DMS53 treated with DMSO at 0.1 percent for 48 hours (cell line): ENCODE results near the gene SNX9.

Experiments
- DNase-seq: peaks from one replicate; lab custom pipeline; 2025; ENCODE audit not compliant: unreplicated experiment; lab: John Stamatoyannopoulos, UW

Gene SNX9

DNA sequence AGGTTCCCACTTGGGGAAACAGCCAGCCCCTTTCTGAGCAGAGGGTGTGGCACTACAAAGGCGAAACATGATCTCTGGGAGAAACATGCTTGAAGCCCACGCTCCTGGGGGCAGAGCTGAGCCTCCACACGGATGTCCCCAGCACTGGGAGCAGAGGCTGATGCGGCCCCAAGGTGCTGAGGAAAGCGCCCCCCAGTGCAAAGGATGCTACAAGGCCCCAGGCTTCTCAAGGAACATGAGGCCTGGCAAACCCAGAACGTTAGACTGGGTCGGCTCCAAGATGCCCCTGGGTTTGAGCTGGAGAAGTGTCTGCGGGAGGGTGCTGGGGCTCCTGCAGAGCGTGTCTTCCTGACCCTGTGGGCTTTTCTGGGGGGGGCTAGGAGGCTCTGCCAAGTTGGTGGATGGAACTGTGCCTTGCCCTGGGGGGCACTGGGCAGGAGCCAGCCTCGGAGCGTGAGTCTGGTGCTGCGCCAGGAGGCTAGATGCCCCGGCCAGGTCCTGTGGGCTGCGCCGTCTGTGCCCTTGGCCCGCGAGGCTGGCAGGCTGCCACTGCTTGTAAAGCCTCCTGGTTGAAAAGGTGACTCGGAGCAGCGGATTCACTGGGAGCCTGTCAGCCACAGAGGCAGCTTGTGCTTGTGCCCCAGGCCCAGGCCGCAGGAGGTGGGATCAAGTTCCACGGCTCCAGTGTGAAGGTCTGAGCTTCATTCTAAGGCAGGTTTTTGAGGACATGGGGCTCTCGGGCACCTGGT is 166.7 kb downstream of the SNX9 start:
- DNase-seq = no peak

DNA sequence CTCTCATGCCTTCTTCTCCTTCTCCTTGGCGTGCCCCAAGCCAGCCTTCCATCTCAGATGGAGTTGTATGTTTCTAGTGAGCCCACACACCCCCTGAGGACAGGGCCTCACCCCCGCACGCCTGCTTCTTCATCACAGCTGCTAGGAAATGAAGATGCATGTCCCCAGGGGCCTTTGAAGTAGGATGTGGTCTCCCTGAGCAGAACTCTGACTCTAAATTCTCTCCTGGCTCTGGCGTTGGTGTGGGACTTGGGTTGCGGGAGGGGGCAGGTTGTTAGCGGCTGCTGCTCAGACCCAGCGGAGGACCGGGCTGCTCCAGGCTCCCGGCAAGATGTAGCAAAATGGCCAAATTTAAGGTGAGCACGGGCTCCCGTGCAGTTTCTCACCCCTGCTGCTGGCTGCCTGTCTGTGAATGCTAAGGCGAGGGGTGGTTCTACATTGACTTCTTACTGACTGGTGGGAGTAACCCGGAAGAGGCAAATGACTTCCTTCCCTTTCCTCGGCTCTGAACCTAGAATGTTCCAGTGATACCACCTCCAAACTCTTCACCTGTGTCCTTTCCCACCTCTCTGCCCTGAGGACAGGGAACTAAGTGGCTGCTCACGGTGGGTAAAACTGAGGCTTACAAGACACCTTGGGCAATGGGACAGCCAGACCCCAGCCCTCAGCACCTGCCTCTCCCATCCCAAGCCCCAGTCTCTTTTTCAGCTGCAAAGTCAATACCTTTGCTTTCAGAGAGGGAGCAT is 167.4 kb downstream of the SNX9 start:
- DNase-seq = no peak

DNA sequence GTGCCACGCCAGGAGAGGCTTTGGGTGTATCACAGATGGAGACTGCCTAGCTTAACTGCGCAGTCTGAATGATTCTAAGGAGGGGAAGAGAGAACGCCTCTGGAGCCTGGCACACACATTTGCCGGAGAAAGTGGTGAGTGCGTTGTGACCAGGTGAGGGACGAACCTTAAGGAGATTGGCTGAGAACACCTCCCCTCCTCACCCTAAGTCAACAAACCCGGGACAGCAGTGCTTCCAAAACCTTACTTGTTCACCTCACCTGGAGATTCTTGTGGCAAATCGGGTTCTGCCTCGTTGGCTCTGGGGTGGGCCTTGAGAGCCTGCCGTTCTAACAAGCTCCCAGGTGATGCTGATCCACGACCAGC is 168.0 kb downstream of the SNX9 start:
- DNase-seq = no peak

DNA sequence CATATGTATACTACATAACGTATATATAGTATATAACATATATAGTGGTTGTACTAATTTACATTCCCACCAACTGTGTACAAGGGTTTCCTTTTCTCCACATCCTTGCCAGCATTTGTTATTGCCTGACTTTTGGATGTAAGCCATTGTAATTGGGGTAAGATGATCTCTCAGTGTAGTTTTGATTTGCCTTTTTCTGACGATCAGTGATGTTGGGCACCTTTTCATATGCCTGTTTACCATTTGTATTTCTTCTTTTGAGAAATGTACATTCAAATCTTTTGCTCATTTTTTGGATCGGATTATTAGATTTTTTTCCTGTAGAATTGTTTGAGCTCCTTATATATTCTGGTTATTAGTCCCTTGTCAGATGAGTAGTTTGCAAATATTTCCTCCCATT is 170.0 kb downstream of the SNX9 start:
- DNase-seq = no peak

DNA sequence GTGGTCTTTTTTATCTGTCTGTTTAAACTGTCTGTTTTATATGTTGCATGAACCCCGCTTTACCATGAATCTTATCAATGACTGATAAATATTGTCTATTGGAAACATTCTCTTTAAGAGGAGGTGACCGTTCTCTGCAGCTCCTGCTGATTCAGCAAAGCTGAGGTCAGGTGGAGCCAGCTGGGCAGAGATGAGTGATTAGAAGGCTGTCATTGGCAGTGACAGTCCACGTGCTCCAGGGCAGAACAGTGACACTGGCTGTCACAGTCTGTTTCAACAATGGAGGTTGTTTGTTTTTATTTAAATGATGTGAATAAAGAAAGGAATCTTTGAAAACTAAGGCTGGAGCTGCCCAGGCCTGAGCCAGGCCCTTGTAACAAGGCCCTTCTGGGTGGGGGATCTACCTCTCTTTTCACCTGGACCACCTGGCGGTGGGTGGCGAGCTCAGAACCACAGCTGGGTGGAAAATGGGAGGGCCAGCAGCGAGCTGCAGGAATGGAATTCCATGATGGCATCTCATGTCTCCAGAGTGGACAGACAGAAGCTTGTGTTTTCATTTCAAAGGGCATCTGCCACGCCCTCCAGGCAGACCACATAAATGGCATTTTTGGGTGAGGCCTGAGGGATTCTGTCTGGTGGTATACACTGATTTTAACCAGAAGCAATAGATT is 171.2 kb downstream of the SNX9 start:
- no peak for DNase-seq
